ENCODE measurements around the gene OSBPL2.

The OSBPL2 gene

GRCh38 chr20:62318400-62319345 is 80.4 kb downstream of the OSBPL2 start:
- Histone ChIP-seq H3K9me3 (ENCODE audit: control insufficient read depth, insufficient read depth, low read length) (peaks cover 6% of the 10 kb centered on the region; the same call in 1 of the 2 replicates), H3K9ac (ENCODE audit: low read depth, low read length) (no peak overlapping the region), H3K36me3 (ENCODE audit: insufficient read depth, low read length) (peaks cover 46% of the 10 kb centered on the region), H3K4me1 (ENCODE audit: insufficient read depth, low read length) (no peaks in the 10 kb centered on the region)

- no peaks in the 10 kb centered on the region for H3K4me1 ChIP-seq (ENCODE audit: insufficient read depth, low read length)
- H3K9me3 ChIP-seq (ENCODE audit: control insufficient read depth, insufficient read depth, low read length), result peaks cover 6% of the 10 kb centered on the region; the same call in 1 of the 2 replicates
- peaks cover 47% of the 10 kb centered on the region for H3K36me3 ChIP-seq (ENCODE audit: insufficient read depth, low read length)
- H3K9ac ChIP-seq (ENCODE audit: low read depth, low read length), result no peak overlapping the region
Measured at GRCh38 chr20:62319346-62319909, 81.1 kb downstream of the OSBPL2 start.

- H3K36me3 ChIP-seq (ENCODE audit: insufficient read depth, low read length), result peaks cover 47% of the 10 kb centered on the region
- H3K4me1 ChIP-seq (ENCODE audit: insufficient read depth, low read length), result no peaks in the 10 kb centered on the region
- H3K9ac ChIP-seq (ENCODE audit: low read depth, low read length), result no peak overlapping the region
- H3K9me3 ChIP-seq (ENCODE audit: control insufficient read depth, insufficient read depth, low read length), result peaks cover 6% of the 10 kb centered on the region; the same call in 1 of the 2 replicates
Measured at GRCh38 chr20:62320581-62321354, 82.4 kb downstream of the OSBPL2 start.

GRCh38 chr20:62321521-62321948 is 83.2 kb downstream of the OSBPL2 start:
- Histone ChIP-seq H3K9me3 (ENCODE audit: control insufficient read depth, insufficient read depth, low read length) (peaks cover 6% of the 10 kb centered on the region; the same call in 1 of the 2 replicates), H3K9ac (ENCODE audit: low read depth, low read length) (no peak overlapping the region), H3K4me1 (ENCODE audit: insufficient read depth, low read length) (no peaks in the 10 kb centered on the region), H3K36me3 (ENCODE audit: insufficient read depth, low read length) (peaks cover 45% of the 10 kb centered on the region)

GRCh38 chr20:62321975-62322374 is 83.7 kb downstream of the OSBPL2 start:
- Histone ChIP-seq H3K4me1 (ENCODE audit: insufficient read depth, low read length) (no peaks in the 10 kb centered on the region), H3K9ac (ENCODE audit: low read depth, low read length) (no peak overlapping the region), H3K9me3 (ENCODE audit: control insufficient read depth, insufficient read depth, low read length) (peaks cover 6% of the 10 kb centered on the region; the same call in 1 of the 2 replicates), H3K36me3 (ENCODE audit: insufficient read depth, low read length) (peaks cover 41% of the 10 kb centered on the region)

- Histone ChIP-seq H3K36me3 (ENCODE audit: insufficient read depth, low read length) (peaks cover 36% of the 10 kb centered on the region), H3K4me1 (ENCODE audit: insufficient read depth, low read length) (no peaks in the 10 kb centered on the region), H3K9ac (ENCODE audit: low read depth, low read length) (no peak overlapping the region), H3K9me3 (ENCODE audit: control insufficient read depth, insufficient read depth, low read length) (0 out of 2 replicates have a peak, but pooled peaks cover 1% of the 10 kb centered on the region)
Measured at GRCh38 chr20:62322492-62323041, 84.2 kb downstream of the OSBPL2 start.

GRCh38 chr20:62323146-62323979 is 85.0 kb downstream of the OSBPL2 start:
- H3K9me3 ChIP-seq (ENCODE audit: control insufficient read depth, insufficient read depth, low read length), result no peaks in the 10 kb centered on the region
- no peaks in the 10 kb centered on the region for H3K4me1 ChIP-seq (ENCODE audit: insufficient read depth, low read length)
- H3K36me3 ChIP-seq (ENCODE audit: insufficient read depth, low read length), result peaks cover 43% of the 10 kb centered on the region
- no peak overlapping the region for H3K9ac ChIP-seq (ENCODE audit: low read depth, low read length)

- H3K36me3 ChIP-seq (ENCODE audit: insufficient read depth, low read length), result peaks cover 34% of the 10 kb centered on the region
- H3K9me3 ChIP-seq (ENCODE audit: control insufficient read depth, insufficient read depth, low read length), result no peaks in the 10 kb centered on the region
- no peaks in the 10 kb centered on the region for H3K4me1 ChIP-seq (ENCODE audit: insufficient read depth, low read length)
- no peak overlapping the region for H3K9ac ChIP-seq (ENCODE audit: low read depth, low read length)
Measured at GRCh38 chr20:62323980-62324906, 85.9 kb downstream of the OSBPL2 start.

GRCh38 chr20:62325172-62325905 is 87.0 kb downstream of the OSBPL2 start:
- Histone ChIP-seq H3K9ac (ENCODE audit: low read depth, low read length) (no peak overlapping the region), H3K4me1 (ENCODE audit: insufficient read depth, low read length) (no peaks in the 10 kb centered on the region), H3K36me3 (ENCODE audit: insufficient read depth, low read length) (peaks cover 35% of the 10 kb centered on the region), H3K9me3 (ENCODE audit: control insufficient read depth, insufficient read depth, low read length) (no peaks in the 10 kb centered on the region)

GRCh38 chr20:62326559-62326958 is 88.2 kb downstream of the OSBPL2 start:
- peaks cover 35% of the 10 kb centered on the region for H3K36me3 ChIP-seq (ENCODE audit: insufficient read depth, low read length)

GRCh38 chr20:62326959-62327725 is 88.8 kb downstream of the OSBPL2 start:
- Histone ChIP-seq H3K36me3 (ENCODE audit: insufficient read depth, low read length) (peaks cover 41% of the 10 kb centered on the region), H3K9ac (ENCODE audit: low read depth, low read length) (no peak overlapping the region), H3K9me3 (ENCODE audit: control insufficient read depth, insufficient read depth, low read length) (no peaks in the 10 kb centered on the region), H3K4me1 (ENCODE audit: insufficient read depth, low read length) (no peaks in the 10 kb centered on the region)

More at GRCh38 chr20:62326559-62326958, 88.2 kb downstream of the OSBPL2 start:
- Histone ChIP-seq H3K9ac (ENCODE audit: low read depth, low read length) (no peak overlapping the region), H3K4me1 (ENCODE audit: insufficient read depth, low read length) (no peaks in the 10 kb centered on the region), H3K9me3 (ENCODE audit: control insufficient read depth, insufficient read depth, low read length) (no peaks in the 10 kb centered on the region)
